NB4 (cell line): ENCODE measurements around the gene OR8B12.

Source experiments
- CTCF ChIP-seq: IDR thresholded peaks from one replicate; pipeline ENCODE4 v1.5.1; 2012; ENCODE audit warnings: low read depth, low read length
- MAX ChIP-seq: IDR thresholded peaks from 2 replicates; pipeline ENCODE4 v1.6.1; 2011; ENCODE audit warnings: low read depth, low read length
- POLR2A ChIP-seq: IDR thresholded peaks from 2 replicates; pipeline ENCODE4 v1.6.1; 2011; ENCODE audit warnings: mild to moderate bottlenecking; ENCODE audit not compliant: insufficient read length; ENCODE audit errors: extremely low read depth

GRCh38 chr11:124577716-124578427, 34.4 kb upstream of the OR8B12 start:
- TF ChIP-seq CTCF (no peak), POLR2A (no peak), MAX (no peak)
